ENCODE data around the gene HS2ST1. TPM values are rescaled to one million over a fixed set of nuclear protein-coding genes. Genes with fewer than 3 reads are reported as not detected.

HS2ST1 gene
- total and polyA plus RNA-seq, 2 experiments from 2014 or later = 6.7 to 17.1 TPM

DNA sequence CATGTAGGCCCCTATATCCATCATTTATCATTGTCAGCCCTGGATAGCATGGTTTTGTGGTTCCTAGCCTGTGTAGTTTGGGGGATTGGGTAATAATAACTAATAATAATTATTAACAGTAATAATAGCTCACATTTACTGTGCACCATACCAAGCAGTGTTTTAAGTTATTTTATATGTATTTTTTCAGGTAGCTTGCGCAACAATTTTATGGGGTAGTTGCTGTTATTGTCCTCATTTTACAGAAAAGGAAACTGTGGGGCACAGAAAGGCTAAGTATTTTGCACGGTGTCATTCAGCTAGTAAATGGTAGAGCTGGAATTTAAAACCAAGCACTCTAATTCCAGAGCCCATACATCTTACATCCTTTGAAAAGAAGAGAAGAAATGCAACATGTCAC, 179.8 kb downstream of the HS2ST1 start (continued):
- TF ChIP-seq POLR2AphosphoS5 (IDR thresholded peaks at IDR 0.05; ENCODE audit: low read depth) (no peak), NANOG (IDR thresholded peaks at IDR 0.05; ENCODE audit: borderline replicate concordance) (no peak), ZNF331 (CRISPR knock-in tag; IDR thresholded peaks at IDR 0.05; ENCODE audit: low read depth) (no peak), EZH2phosphoT487 (IDR thresholded peaks at IDR 0.05; ENCODE audit: unreplicated experiment) (no peak), CREB1 (CRISPR knock-in tag; IDR thresholded peaks at IDR 0.05; ENCODE audit: low read depth) (no peak)
- TF ChIP-seq, protein P1, sequence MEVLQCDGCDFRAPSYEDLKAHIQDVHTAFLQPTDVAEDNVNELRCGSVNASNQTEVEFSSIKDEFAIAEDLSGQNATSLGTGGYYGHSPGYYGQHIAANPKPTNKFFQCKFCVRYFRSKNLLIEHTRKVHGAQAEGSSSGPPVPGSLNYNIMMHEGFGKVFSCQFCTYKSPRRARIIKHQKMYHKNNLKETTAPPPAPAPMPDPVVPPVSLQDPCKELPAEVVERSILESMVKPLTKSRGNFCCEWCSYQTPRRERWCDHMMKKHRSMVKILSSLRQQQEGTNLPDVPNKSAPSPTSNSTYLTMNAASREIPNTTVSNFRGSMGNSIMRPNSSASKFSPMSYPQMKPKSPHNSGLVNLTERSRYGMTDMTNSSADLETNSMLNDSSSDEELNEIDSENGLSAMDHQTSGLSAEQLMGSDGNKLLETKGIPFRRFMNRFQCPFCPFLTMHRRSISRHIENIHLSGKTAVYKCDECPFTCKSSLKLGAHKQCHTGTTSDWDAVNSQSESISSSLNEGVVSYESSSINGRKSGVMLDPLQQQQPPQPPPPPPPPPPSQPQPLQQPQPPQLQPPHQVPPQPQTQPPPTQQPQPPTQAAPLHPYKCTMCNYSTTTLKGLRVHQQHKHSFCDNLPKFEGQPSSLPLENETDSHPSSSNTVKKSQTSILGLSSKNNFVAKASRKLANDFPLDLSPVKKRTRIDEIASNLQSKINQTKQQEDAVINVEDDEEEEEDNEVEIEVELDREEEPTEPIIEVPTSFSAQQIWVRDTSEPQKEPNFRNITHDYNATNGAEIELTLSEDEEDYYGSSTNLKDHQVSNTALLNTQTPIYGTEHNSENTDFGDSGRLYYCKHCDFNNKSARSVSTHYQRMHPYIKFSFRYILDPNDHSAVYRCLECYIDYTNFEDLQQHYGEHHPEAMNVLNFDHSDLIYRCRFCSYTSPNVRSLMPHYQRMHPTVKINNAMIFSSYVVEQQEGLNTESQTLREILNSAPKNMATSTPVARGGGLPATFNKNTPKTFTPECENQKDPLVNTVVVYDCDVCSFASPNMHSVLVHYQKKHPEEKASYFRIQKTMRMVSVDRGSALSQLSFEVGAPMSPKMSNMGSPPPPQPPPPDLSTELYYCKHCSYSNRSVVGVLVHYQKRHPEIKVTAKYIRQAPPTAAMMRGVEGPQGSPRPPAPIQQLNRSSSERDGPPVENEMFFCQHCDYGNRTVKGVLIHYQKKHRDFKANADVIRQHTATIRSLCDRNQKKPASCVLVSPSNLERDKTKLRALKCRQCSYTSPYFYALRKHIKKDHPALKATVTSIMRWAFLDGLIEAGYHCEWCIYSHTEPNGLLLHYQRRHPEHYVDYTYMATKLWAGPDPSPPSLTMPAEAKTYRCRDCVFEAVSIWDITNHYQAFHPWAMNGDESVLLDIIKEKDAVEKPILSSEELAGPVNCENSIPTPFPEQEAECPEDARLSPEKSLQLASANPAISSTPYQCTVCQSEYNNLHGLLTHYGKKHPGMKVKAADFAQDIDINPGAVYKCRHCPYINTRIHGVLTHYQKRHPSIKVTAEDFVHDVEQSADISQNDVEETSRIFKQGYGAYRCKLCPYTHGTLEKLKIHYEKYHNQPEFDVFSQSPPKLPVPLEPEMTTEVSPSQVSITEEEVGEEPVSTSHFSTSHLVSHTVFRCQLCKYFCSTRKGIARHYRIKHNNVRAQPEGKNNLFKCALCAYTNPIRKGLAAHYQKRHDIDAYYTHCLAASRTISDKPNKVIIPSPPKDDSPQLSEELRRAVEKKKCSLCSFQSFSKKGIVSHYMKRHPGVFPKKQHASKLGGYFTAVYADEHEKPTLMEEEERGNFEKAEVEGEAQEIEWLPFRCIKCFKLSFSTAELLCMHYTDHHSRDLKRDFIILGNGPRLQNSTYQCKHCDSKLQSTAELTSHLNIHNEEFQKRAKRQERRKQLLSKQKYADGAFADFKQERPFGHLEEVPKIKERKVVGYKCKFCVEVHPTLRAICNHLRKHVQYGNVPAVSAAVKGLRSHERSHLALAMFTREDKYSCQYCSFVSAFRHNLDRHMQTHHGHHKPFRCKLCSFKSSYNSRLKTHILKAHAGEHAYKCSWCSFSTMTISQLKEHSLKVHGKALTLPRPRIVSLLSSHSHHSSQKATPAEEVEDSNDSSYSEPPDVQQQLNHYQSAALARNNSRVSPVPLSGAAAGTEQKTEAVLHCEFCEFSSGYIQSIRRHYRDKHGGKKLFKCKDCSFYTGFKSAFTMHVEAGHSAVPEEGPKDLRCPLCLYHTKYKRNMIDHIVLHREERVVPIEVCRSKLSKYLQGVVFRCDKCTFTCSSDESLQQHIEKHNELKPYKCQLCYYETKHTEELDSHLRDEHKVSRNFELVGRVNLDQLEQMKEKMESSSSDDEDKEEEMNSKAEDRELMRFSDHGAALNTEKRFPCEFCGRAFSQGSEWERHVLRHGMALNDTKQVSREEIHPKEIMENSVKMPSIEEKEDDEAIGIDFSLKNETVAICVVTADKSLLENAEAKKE (CRISPR knock-in tag; IDR thresholded peaks at IDR 0.05) = no peak

GRCh38 chr1:87100271-87100670, 185.8 kb downstream of the HS2ST1 start:
- peaks cover 33% of the 10 kb centered on the region for H3K36me3 Mint-ChIP-seq (ENCODE audit: low read depth)

More at GRCh38 chr1:87100271-87100670, 185.8 kb downstream of the HS2ST1 start:
- Histone ChIP-seq H3K27me3 (ENCODE audit: insufficient read depth) (no peaks in the 10 kb centered on the region), H3K4me2 (no peak overlapping the region; the same call in 1 of the 2 replicates), H3K79me2 (replicated peaks; ENCODE audit: insufficient read depth) (no peaks in the 10 kb centered on the region), H3K9me2 (ENCODE audit: insufficient read depth) (peaks cover 5% of the 10 kb centered on the region; the same call in 1 of the 2 replicates), H3K27ac (ENCODE audit: low read depth) (peak overlapping the region; percentile 78), H2AFZ (no peak overlapping the region), H4K20me1 (replicated peaks; ENCODE audit: insufficient read depth) (no peaks in the 10 kb centered on the region), H3K36me3 (ENCODE audit: insufficient read depth) (no peaks in the 10 kb centered on the region; the same call in 1 of the 2 replicates), H3K4me3 (no peak overlapping the region), H3K4me1 (ENCODE audit: insufficient read depth) (no peaks in the 10 kb centered on the region), H3F3A (replicated peaks; ENCODE audit: low read depth) (no peaks in the 10 kb centered on the region)
- H3K27ac Mint-ChIP-seq = peak overlapping the region; percentile 78; the same call in 1 of the 2 replicates
- peaks cover 19% of the 10 kb centered on the region for H3K9me3 Mint-ChIP-seq
- peak; percentile 50 for DNase-seq (ENCODE audit: low spot score)
- no peak for TF ChIP-seq CREB1 (CRISPR knock-in tag; IDR thresholded peaks at IDR 0.05; ENCODE audit: low read depth)
- TF ChIP-seq CTCF (conservative IDR thresholded peaks at IDR 0.05; ENCODE audit: low read depth in 2 of 2) = no peak
- no peaks in the 10 kb centered on the region for H3K27me3 Mint-ChIP-seq (ENCODE audit: insufficient read depth, low read depth, poor library complexity)
- peaks cover 24% of the 10 kb centered on the region for H3K4me1 Mint-ChIP-seq
- no peak overlapping the region for H3K4me3 Mint-ChIP-seq
- peak; percentile 70 for ATAC-seq
